MCF 10A (cell line): ENCODE measurements around the gene NAT8L. TPM values are rescaled to one million over a fixed set of nuclear protein-coding genes. Genes with fewer than 3 reads are reported as not detected.

Experiments used
- BruUV-seq: library from RNA; stranded (reverse); fragments of 400-500 nt; replicated peaks from 2 replicates; lab custom pipeline; 2021; lab: Mats Ljungman, UMichigan
- CTCF ChIA-PET: fragments of 300-600 bp; sonication (Branson Sonifier 250); formaldehyde crosslinking; extraction: SDS; loops from one replicate; lab custom pipeline; 2021; ENCODE audit warnings: antibody characterized with exemption, inconsistent platforms; lab: Yijun Ruan, JAX
- POLR2A ChIA-PET: fragments of 300-600, 350-650 bp; sonication (Branson Sonifier 250); formaldehyde crosslinking; extraction: SDS; loops from one replicate; lab custom pipeline; 2020; ENCODE audit warnings: antibody characterized with exemption, inconsistent platforms; lab: Yijun Ruan, JAX
- DNase-seq: peaks from one replicate; pipeline ENCODE4 v3.0.0-alpha.2; 2018; ENCODE audit not compliant: unreplicated experiment
- H3K27ac Mint-ChIP-seq: one replicate; pipeline ENCODE4 v1.8.0; 2022; ENCODE audit warnings: mild to moderate bottlenecking, low read depth, mixed read lengths; ENCODE audit not compliant: unreplicated experiment
- H3K27me3 Mint-ChIP-seq: one replicate; pipeline ENCODE4 v1.8.0; 2022; ENCODE audit warnings: mixed read lengths; ENCODE audit not compliant: insufficient read depth, unreplicated experiment
- H3K36me3 Mint-ChIP-seq: one replicate; pipeline ENCODE4 v1.8.0; 2022; ENCODE audit warnings: mild to moderate bottlenecking, moderate library complexity, mixed read lengths; ENCODE audit not compliant: insufficient read depth, unreplicated experiment
- H3K4me1 Mint-ChIP-seq: one replicate; pipeline ENCODE4 v1.8.0; 2022; ENCODE audit warnings: mixed read lengths; ENCODE audit not compliant: insufficient read depth, unreplicated experiment
- H3K4me3 Mint-ChIP-seq: one replicate; pipeline ENCODE4 v1.8.0; 2022; ENCODE audit warnings: mild to moderate bottlenecking, moderate library complexity, mixed read lengths; ENCODE audit not compliant: unreplicated experiment
- H3K9me3 Mint-ChIP-seq: one replicate; pipeline ENCODE4 v1.8.0; 2022; ENCODE audit warnings: mixed read lengths; ENCODE audit not compliant: unreplicated experiment
- CTCF ChIP-seq: fragments of 200-600 bp; IDR thresholded peaks from one replicate; pipeline ENCODE4 v1.8.0; 2022; ENCODE audit warnings: antibody characterized with exemption, mild to moderate bottlenecking; ENCODE audit not compliant: unreplicated experiment
- intact Hi-C: fragments of 100-400 bp; cut with micrococcal nuclease; formaldehyde crosslinking; loops from 2 replicates; pipeline ENCODE4 v1.14.1; 2022
- total RNA-seq: library from RNA; stranded (reverse); gene quantifications from 2 replicates; pipeline ENCODE4 v1.2.3, GENCODE V29; 2022

The NAT8L gene
- total RNA-seq, 1 experiment from 2014 or later = 0.79 TPM

GRCh38 chr4:2092669-2093053 is 33.5 kb downstream of the NAT8L start:
- no peak overlapping the region for H3K27ac Mint-ChIP-seq
- CTCF ChIA-PET = no interaction called here
- no TSS peak for BruUV-seq

GRCh38 chr4:2093265-2093664 is 34.1 kb downstream of the NAT8L start:
- peaks cover 7% of the 10 kb centered on the region for H3K36me3 Mint-ChIP-seq
- BruUV-seq = no TSS peak
- no peak overlapping the region for H3K27ac Mint-ChIP-seq
- CTCF ChIA-PET = no interaction called here
- H3K4me3 Mint-ChIP-seq = no peak overlapping the region
- no peaks in the 10 kb centered on the region for H3K27me3 Mint-ChIP-seq
- no peak for TF ChIP-seq CTCF
- intact Hi-C loops = no loop called here
- peaks cover 10% of the 10 kb centered on the region for H3K9me3 Mint-ChIP-seq
- DNase-seq = no peak
- POLR2A ChIA-PET = no interaction called here
- no peaks in the 10 kb centered on the region for H3K4me1 Mint-ChIP-seq

More at GRCh38 chr4:2092669-2093053, 33.5 kb downstream of the NAT8L start:
- Mint-ChIP-seq H3K4me1 (no peaks in the 10 kb centered on the region), H3K9me3 (peaks cover 10% of the 10 kb centered on the region), H3K27me3 (no peaks in the 10 kb centered on the region), H3K4me3 (no peak overlapping the region), H3K36me3 (peaks cover 7% of the 10 kb centered on the region)
- no peak for DNase-seq
- no peak for TF ChIP-seq CTCF
- intact Hi-C loops = no loop called here
- POLR2A ChIA-PET = no interaction called here

- Mint-ChIP-seq H3K4me1 (no peaks in the 10 kb centered on the region), H3K9me3 (peaks cover 10% of the 10 kb centered on the region), H3K27ac (no peak overlapping the region), H3K4me3 (no peak overlapping the region), H3K36me3 (peaks cover 7% of the 10 kb centered on the region), H3K27me3 (no peaks in the 10 kb centered on the region)
- POLR2A ChIA-PET = no interaction called here
- intact Hi-C loops = no loop called here
- CTCF ChIA-PET = no interaction called here
- DNase-seq = no peak
- TF ChIP-seq CTCF = no peak
- no TSS peak for BruUV-seq
Measured at GRCh38 chr4:2094545-2094944, 35.4 kb downstream of the NAT8L start.

- Mint-ChIP-seq H3K9me3 (peaks cover 10% of the 10 kb centered on the region), H3K4me1 (peaks cover 3% of the 10 kb centered on the region), H3K27me3 (no peaks in the 10 kb centered on the region), H3K36me3 (peaks cover 7% of the 10 kb centered on the region), H3K4me3 (no peak overlapping the region), H3K27ac (no peak overlapping the region)
- no peak for TF ChIP-seq CTCF
- BruUV-seq = no TSS peak
- intact Hi-C loops = no loop called here
- no peak for DNase-seq
- ChIA-PET POLR2A (interaction anchor here (0.6 kb wide), 1 partner anchor 383 kb away, joined by 5 read pairs; the partner anchor contains the start of gene SLBP), CTCF (no interaction called here)
Measured at GRCh38 chr4:2095236-2096072, 36.3 kb downstream of the NAT8L start.
